HEK293 (cell line): Measurements from ENCODE around the gene RPL36.

Experiments used
- IKZF3 ChIP-seq: fragments of 450-650 bp; IDR thresholded peaks from 2 replicates; pipeline ENCODE4 v1.5.0; 2018; ENCODE audit warnings: missing biosample characterization, mild to moderate bottlenecking, missing genetic modification characterization, moderate library complexity
- PRDM2 ChIP-seq: fragments of 450-650 bp; formaldehyde crosslinking; IDR thresholded peaks from 2 replicates; pipeline ENCODE4 v1.5.1; 2016; ENCODE audit warnings: missing biosample characterization, missing genetic modification characterization, borderline replicate concordance
- PRDM6 ChIP-seq: fragments of 450-650 bp; formaldehyde crosslinking; IDR thresholded peaks from 2 replicates; pipeline ENCODE4 v1.5.1; 2017; ENCODE audit warnings: missing biosample characterization, missing genetic modification characterization
- ZBTB10 ChIP-seq: fragments of 450-650 bp; formaldehyde crosslinking; IDR thresholded peaks from 2 replicates; pipeline ENCODE4 v1.5.1; 2016; ENCODE audit warnings: missing biosample characterization, missing genetic modification characterization
- ZFP69B ChIP-seq: fragments of 450-650 bp; formaldehyde crosslinking; IDR thresholded peaks from 2 replicates; pipeline ENCODE4 v1.5.1; 2016; ENCODE audit warnings: missing biosample characterization, missing genetic modification characterization
- ZNF138 ChIP-seq: fragments of 450-650 bp; formaldehyde crosslinking; IDR thresholded peaks from 2 replicates; pipeline ENCODE4 v1.5.1; 2016; ENCODE audit warnings: missing biosample characterization, missing genetic modification characterization, borderline replicate concordance
- ZNF211 ChIP-seq: fragments of 450-650 bp; formaldehyde crosslinking; IDR thresholded peaks from 2 replicates; pipeline ENCODE4 v1.5.1; 2016; ENCODE audit warnings: low read depth, missing biosample characterization, missing genetic modification characterization
- ZNF223 ChIP-seq: fragments of 450-650 bp; formaldehyde crosslinking; IDR thresholded peaks from 2 replicates; pipeline ENCODE4 v1.5.1; 2016; ENCODE audit warnings: missing biosample characterization, missing genetic modification characterization
- ZNF280C ChIP-seq: fragments of 450-650 bp; formaldehyde crosslinking; IDR thresholded peaks from 2 replicates; pipeline ENCODE4 v1.5.1; 2016; ENCODE audit warnings: missing biosample characterization, missing genetic modification characterization
- ZNF366 ChIP-seq: fragments of 450-650 bp; formaldehyde crosslinking; conservative IDR thresholded peaks from 2 replicates; pipeline ENCODE4 v1.5.1; 2016; ENCODE audit warnings: missing biosample characterization, missing genetic modification characterization
- ZNF449 ChIP-seq: fragments of 450-650 bp; formaldehyde crosslinking; IDR thresholded peaks from 2 replicates; pipeline ENCODE4 v1.5.1; 2017; ENCODE audit warnings: missing biosample characterization, mild to moderate bottlenecking, missing genetic modification characterization, moderate library complexity
- ZNF510 ChIP-seq: fragments of 450-650 bp; formaldehyde crosslinking; IDR thresholded peaks from 2 replicates; pipeline ENCODE4 v1.5.1; 2018; ENCODE audit warnings: mild to moderate bottlenecking, missing genetic modification characterization, missing biosample characterization; ENCODE audit not compliant: insufficient replicate concordance
- ZNF623 ChIP-seq: fragments of 450-650 bp; formaldehyde crosslinking; IDR thresholded peaks from 2 replicates; pipeline ENCODE4 v1.5.1; 2016; ENCODE audit warnings: missing biosample characterization, missing genetic modification characterization
- ZNF639 ChIP-seq: fragments of 450-650 bp; formaldehyde crosslinking; IDR thresholded peaks from 2 replicates; pipeline ENCODE4 v1.5.1; 2016; ENCODE audit warnings: missing biosample characterization, missing genetic modification characterization
- ZNF645 ChIP-seq: fragments of 450-650 bp; formaldehyde crosslinking; IDR thresholded peaks from 2 replicates; pipeline ENCODE4; 2016; ENCODE audit warnings: missing biosample characterization, missing genetic modification characterization
- ZNF670 ChIP-seq: fragments of 450-650 bp; formaldehyde crosslinking; IDR thresholded peaks from 2 replicates; pipeline ENCODE4 v1.5.1; 2016; ENCODE audit warnings: missing biosample characterization, missing genetic modification characterization, low read depth
- ZNF785 ChIP-seq: fragments of 450-650 bp; formaldehyde crosslinking; IDR thresholded peaks from 2 replicates; pipeline ENCODE4 v1.5.1; 2016; ENCODE audit warnings: missing biosample characterization, missing genetic modification characterization
- ZNF791 ChIP-seq: fragments of 450-650 bp; formaldehyde crosslinking; IDR thresholded peaks from 2 replicates; pipeline ENCODE4 v1.5.1; 2016; ENCODE audit warnings: missing biosample characterization, missing genetic modification characterization
- ZSCAN18 ChIP-seq: fragments of 450-650 bp; formaldehyde crosslinking; IDR thresholded peaks from 2 replicates; pipeline ENCODE4 v1.5.1; 2016; ENCODE audit warnings: missing biosample characterization, missing genetic modification characterization

RPL36 gene

GRCh38 chr19:5718579-5719273, 28.6 kb downstream of the RPL36 start (continued):
- TF ChIP-seq ZNF280C (tag by site-specific recombination) (no peak), IKZF3 (tag by site-specific recombination) (peak; percentile 94), ZFP69B (tag by site-specific recombination) (peak; percentile 63; the same call in 1 of the 2 replicates), ZNF623 (no peak), ZSCAN18 (tag by site-specific recombination) (no peak; the same call in 1 of the 2 replicates), ZNF449 (tag by site-specific recombination) (no peak), ZNF366 (tag by site-specific recombination) (peak; percentile 76), ZNF223 (tag by site-specific recombination) (no peak), ZBTB10 (tag by site-specific recombination) (peak; percentile 65; the same call in 1 of the 2 replicates), ZNF670 (no peak), ZNF639 (tag by site-specific recombination) (no peak), ZNF510 (tag by site-specific recombination) (no peak), ZNF211 (tag by site-specific recombination) (no peak), ZNF785 (tag by site-specific recombination) (peak; percentile 68; the same call in 1 of the 2 replicates), ZNF645 (tag by site-specific recombination) (no peak), PRDM6 (tag by site-specific recombination) (peak; percentile 58), ZNF791 (tag by site-specific recombination) (no peak), ZNF138 (tag by site-specific recombination) (no peak), PRDM2 (tag by site-specific recombination) (no peak)
